ENCODE data around the gene RNF8. TPM values are rescaled to one million over a fixed set of nuclear protein-coding genes. Genes with fewer than 3 reads are reported as not detected.
A peak's percentile ranks its signal among the peaks of the same experiment; 100 is the strongest.

RNF8 gene
- total and polyA plus RNA-seq, 9 of the 15 experiments (the other 6 are each of a cell fraction or from before 2014, with no cell fraction given): 10.6 to 47.0 (median 37.5) TPM

DNA sequence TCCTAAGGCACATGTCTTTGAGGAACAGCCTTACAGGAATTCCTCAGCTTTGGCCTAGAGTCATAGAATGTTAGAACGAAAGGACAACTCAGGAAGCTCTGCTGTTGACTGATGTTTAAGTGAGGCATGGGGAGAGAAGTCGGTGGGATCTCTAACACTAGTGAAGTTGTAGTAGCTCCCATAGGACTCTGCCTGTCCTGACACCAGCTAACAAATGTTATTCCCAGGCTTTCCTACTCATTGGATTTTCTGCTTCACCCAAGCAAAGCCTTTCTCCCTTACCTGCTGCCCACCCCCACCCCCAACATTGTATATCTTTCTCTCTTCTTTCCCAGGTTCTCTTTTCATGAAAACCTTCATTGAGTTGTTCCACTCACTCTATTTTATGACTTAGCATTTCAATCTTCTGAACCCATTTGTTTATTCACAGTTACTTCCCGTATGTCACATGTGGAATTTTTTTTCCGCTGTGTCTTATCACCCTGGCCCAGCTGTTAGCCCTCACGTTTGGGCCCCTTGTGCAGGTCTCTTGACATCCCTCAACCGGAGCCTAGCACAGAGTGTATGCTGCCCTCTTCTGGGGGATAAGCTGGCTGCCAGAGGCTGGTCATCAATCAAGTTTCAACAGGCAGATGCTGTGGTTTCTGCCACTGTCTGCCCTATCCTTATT is 39.2 kb upstream of the RNF8 start (continued):
- TF ChIP-seq CEBPG (CRISPR knock-in tag; IDR thresholded peaks at IDR 0.05) (no peak), CEBPG (tag; conservative IDR thresholded peaks at IDR 0.05 in 1 of 2, IDR thresholded peaks at IDR 0.05 in 1 of 2) (no peak; a peak in 1 of 4 replicates), ZNF212 (CRISPR knock-in tag; IDR thresholded peaks at IDR 0.05) (0 out of 2 replicates have a peak, but pooled peaks have one; percentile 3), ARHGAP35 (IDR thresholded peaks at IDR 0.05; ENCODE audit: partially characterized antibody) (no peak), ZNF197 (CRISPR knock-in tag; IDR thresholded peaks at IDR 0.05; ENCODE audit: low read depth) (peak; percentile 95), MAZ (CRISPR knock-in tag; conservative IDR thresholded peaks at IDR 0.05 in 1 of 2, IDR thresholded peaks at IDR 0.05 in 1 of 2) (peak; percentile 84 to 90), XRCC4 (IDR thresholded peaks at IDR 0.05; ENCODE audit: extremely low read depth, insufficient read depth, insufficient read length) (no peak), U2AF2 (optimal IDR thresholded peaks at IDR 0.05; ENCODE audit: low read depth, low read length) (no peak), RBBP5 (IDR thresholded peaks at IDR 0.05; ENCODE audit: borderline replicate concordance, insufficient read depth, low read length, poor library complexity, severe bottlenecking) (no peak)
- TF ChIP-seq, protein P1, sequence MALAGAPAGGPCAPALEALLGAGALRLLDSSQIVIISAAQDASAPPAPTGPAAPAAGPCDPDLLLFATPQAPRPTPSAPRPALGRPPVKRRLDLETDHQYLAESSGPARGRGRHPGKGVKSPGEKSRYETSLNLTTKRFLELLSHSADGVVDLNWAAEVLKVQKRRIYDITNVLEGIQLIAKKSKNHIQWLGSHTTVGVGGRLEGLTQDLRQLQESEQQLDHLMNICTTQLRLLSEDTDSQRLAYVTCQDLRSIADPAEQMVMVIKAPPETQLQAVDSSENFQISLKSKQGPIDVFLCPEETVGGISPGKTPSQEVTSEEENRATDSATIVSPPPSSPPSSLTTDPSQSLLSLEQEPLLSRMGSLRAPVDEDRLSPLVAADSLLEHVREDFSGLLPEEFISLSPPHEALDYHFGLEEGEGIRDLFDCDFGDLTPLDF (CRISPR knock-in tag; IDR thresholded peaks at IDR 0.05): no peak
- TF ChIP-seq, protein P2, sequence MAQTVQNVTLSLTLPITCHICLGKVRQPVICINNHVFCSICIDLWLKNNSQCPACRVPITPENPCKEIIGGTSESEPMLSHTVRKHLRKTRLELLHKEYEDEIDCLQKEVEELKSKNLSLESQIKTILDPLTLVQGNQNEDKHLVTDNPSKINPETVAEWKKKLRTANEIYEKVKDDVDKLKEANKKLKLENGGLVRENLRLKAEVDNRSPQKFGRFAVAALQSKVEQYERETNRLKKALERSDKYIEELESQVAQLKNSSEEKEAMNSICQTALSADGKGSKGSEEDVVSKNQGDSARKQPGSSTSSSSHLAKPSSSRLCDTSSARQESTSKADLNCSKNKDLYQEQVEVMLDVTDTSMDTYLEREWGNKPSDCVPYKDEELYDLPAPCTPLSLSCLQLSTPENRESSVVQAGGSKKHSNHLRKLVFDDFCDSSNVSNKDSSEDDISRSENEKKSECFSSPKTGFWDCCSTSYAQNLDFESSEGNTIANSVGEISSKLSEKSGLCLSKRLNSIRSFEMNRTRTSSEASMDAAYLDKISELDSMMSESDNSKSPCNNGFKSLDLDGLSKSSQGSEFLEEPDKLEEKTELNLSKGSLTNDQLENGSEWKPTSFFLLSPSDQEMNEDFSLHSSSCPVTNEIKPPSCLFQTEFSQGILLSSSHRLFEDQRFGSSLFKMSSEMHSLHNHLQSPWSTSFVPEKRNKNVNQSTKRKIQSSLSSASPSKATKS (CRISPR knock-in tag; IDR thresholded peaks at IDR 0.05): no peak
